ENCODE data around the gene ALPI. TPM values are rescaled to one million over a fixed set of nuclear protein-coding genes. Genes with fewer than 3 reads are reported as not detected.
"Not testable (repeated sequence)": the region's sequence is repeated elsewhere in the genome, so short reads cannot be mapped to it uniquely, and the experiment has no call there.

The ALPI gene
- total and polyA plus RNA-seq, 8 donors = not detected

- no peak for FAIRE-seq
- Histone ChIP-seq H3K36me3 (no peaks in the 10 kb centered on the region), H3K9me3 (no peaks in the 10 kb centered on the region), H3K27ac (no peak overlapping the region), H3K4me1 (no peaks in the 10 kb centered on the region), H3K27me3 (no peaks in the 10 kb centered on the region), H3K4me3 (no peak overlapping the region)
- 67 to 70% methylated on average over 19 to 20 of the region's 22 CpGs for WGBS, 2 donors
- intact Hi-C loops (cut with DNase I) = loop anchor here in 2 of 3 donors (5.0 to 10.0 kb wide), 3 partner anchors 104 to 534 kb away; no protein-coding TSS in a partner anchor
- peak in 5 of 6 donors; percentile 22 to 70 (median 43) for DNase-seq
- peak; percentile 74 to 83 (median 78) for ATAC-seq
- peak; percentile 43 to 56 (median 46) for TF ChIP-seq CTCF (IDR thresholded peaks at IDR 0.05)
Observed at GRCh38 chr2:232438951-232439757, 16.8 kb upstream of the ALPI start.

- TF ChIP-seq CTCF (IDR thresholded peaks at IDR 0.05) = peak; percentile 10 to 33 (median 30)
- ATAC-seq (no peak), DNase-seq (peak in 1 of 6 donors; percentile 50), FAIRE-seq (no peak)
- Histone ChIP-seq H3K4me1 (no peaks in the 10 kb centered on the region), H3K4me3 (no peak overlapping the region), H3K9me3 (no peaks in the 10 kb centered on the region), H3K27ac (no peak overlapping the region), H3K27me3 (no peaks in the 10 kb centered on the region), H3K36me3 (no peaks in the 10 kb centered on the region)
- intact Hi-C loops (cut with DNase I) = loop anchor here in 2 of 3 donors (5.0 to 10.0 kb wide), 3 partner anchors 105 to 535 kb away; no protein-coding TSS in a partner anchor
- 11 to 16% methylated on average over 3 of the region's 5 CpGs for WGBS, 2 donors
Observed at GRCh38 chr2:232439758-232440135, 16.2 kb upstream of the ALPI start.

- H3K36me3 ChIP-seq; H3K27me3 ChIP-seq; intact Hi-C loops (cut with DNase I); H3K27ac ChIP-seq; H3K4me1 ChIP-seq; H3K9me3 ChIP-seq; H3K4me3 ChIP-seq; FAIRE-seq: not testable (repeated sequence)
- ATAC-seq (peak; percentile 87 to 95 (median 92)), DNase-seq (peak; percentile 65 to 98 (median 88))
- 10 to 12% methylated on average over 14 to 16 of the region's 16 CpGs for WGBS, 2 donors
- peak; percentile 85 to 97 (median 92) for TF ChIP-seq CTCF (IDR thresholded peaks at IDR 0.05)
Observed at GRCh38 chr2:232440220-232441018, 15.5 kb upstream of the ALPI start.

GRCh38 chr2:232441147-232441651, 14.8 kb upstream of the ALPI start:
- H3K4me3 ChIP-seq = no peak overlapping the region
- 66 to 68% methylated on average over 12 of the region's 12 CpGs for WGBS, 2 donors
- intact Hi-C loops (cut with DNase I) = no loop called here
- no peak for ATAC-seq
- TF ChIP-seq CTCF (IDR thresholded peaks at IDR 0.05) = no peak
- H3K4me1 ChIP-seq = no peaks in the 10 kb centered on the region
- H3K9me3 ChIP-seq = no peaks in the 10 kb centered on the region
- H3K27ac ChIP-seq = no peak overlapping the region
- DNase-seq = peak in 1 of 6 donors; percentile 47
- FAIRE-seq = no peak
- no peaks in the 10 kb centered on the region for H3K36me3 ChIP-seq
- H3K27me3 ChIP-seq = no peaks in the 10 kb centered on the region

- H3K27ac ChIP-seq; H3K9me3 ChIP-seq; FAIRE-seq; H3K4me3 ChIP-seq; H3K4me1 ChIP-seq; H3K36me3 ChIP-seq; ATAC-seq; H3K27me3 ChIP-seq; intact Hi-C loops (cut with DNase I): not testable (repeated sequence)
- DNase-seq = peak in 1 of 6 donors; percentile 62
- WGBS, 2 donors = 78 to 81% methylated on average over 8 to 9 of the region's 10 CpGs
Observed at GRCh38 chr2:232441922-232442321, 14.0 kb upstream of the ALPI start.

- H3K4me1 ChIP-seq; H3K4me3 ChIP-seq; intact Hi-C loops (cut with DNase I); H3K9me3 ChIP-seq; DNase-seq; H3K36me3 ChIP-seq; H3K27ac ChIP-seq; ATAC-seq; H3K27me3 ChIP-seq; FAIRE-seq: not testable (repeated sequence)
- 68 to 71% methylated on average over 12 to 13 of the region's 13 CpGs for WGBS, 2 donors
Observed at GRCh38 chr2:232442431-232442830, 13.5 kb upstream of the ALPI start.

GRCh38 chr2:232443047-232443446, 12.9 kb upstream of the ALPI start:
- DNase-seq, ATAC-seq: not testable (repeated sequence)

More at GRCh38 chr2:232443047-232443446, 12.9 kb upstream of the ALPI start:
- intact Hi-C loops (cut with DNase I); H3K4me1 ChIP-seq; H3K9me3 ChIP-seq; H3K27me3 ChIP-seq; H3K4me3 ChIP-seq; H3K27ac ChIP-seq; H3K36me3 ChIP-seq; FAIRE-seq: not testable (repeated sequence)
- WGBS, 2 donors = 86 to 100% methylated on average over 2 to 13 of the region's 13 CpGs
